Keratinocyte (primary cell): ENCODE measurements around the gene ADISSP. TPM values are rescaled to one million over a fixed set of nuclear protein-coding genes. Genes with fewer than 3 reads are reported as not detected.

ENCODE experiments used
- DNase-seq: peaks from one replicate; pipeline ENCODE4 v3.0.0-alpha.2; 2011; ENCODE audit warnings: low read depth, missing footprints, low spot score
- FAIRE-seq: peaks from 2 replicates; lab custom pipeline; 2011; peaks lifted over from hg19 to GRCh38; lab: Jason Lieb, UNC
- H2AFZ ChIP-seq: 2 replicates; pipeline ENCODE4 v1.6.0; 2012; ENCODE audit warnings: low read length, control low read depth, inconsistent platforms; ENCODE audit not compliant: control insufficient read depth
- H3K27ac ChIP-seq: 2 replicates; pipeline ENCODE4 v1.5.1; 2011; ENCODE audit warnings: low read length; ENCODE audit not compliant: control insufficient read depth, insufficient read depth
- H3K27me3 ChIP-seq: 3 replicates; pipeline ENCODE4 v1.6.0; 2011; ENCODE audit warnings: low read length; ENCODE audit not compliant: control insufficient read depth, insufficient read depth; ENCODE audit errors: extremely low read depth
- H3K36me3 ChIP-seq, 2 experiments: 2 replicates in 1 of 2; 3 replicates in 1 of 2; pipeline ENCODE4 v1.5.1; 2011; ENCODE audit warnings: low read length in 2 of 2, mild to moderate bottlenecking in 1 of 2; ENCODE audit not compliant: control insufficient read depth in 2 of 2, insufficient read depth in 2 of 2; ENCODE audit errors: extremely low read depth in 1 of 2
- H3K4me1 ChIP-seq: 3 replicates; pipeline ENCODE4 v1.5.1; 2011; ENCODE audit warnings: low read length; ENCODE audit not compliant: control insufficient read depth, insufficient read depth; ENCODE audit errors: extremely low read depth
- H3K4me2 ChIP-seq: 3 replicates; pipeline ENCODE4 v1.6.0; 2011; ENCODE audit warnings: low read depth, low read length; ENCODE audit not compliant: control insufficient read depth, insufficient read depth; ENCODE audit errors: extremely low read depth
- H3K4me3 ChIP-seq, 3 experiments: fragments of 200-600 bp in 1 of 3; sonication (generic) in 1 of 3; 2 replicates in 2 of 3; 3 replicates in 1 of 3; pipeline ENCODE4 v1.5.1; 2011 to 2016; ENCODE audit warnings: low read length in 3 of 3, mild to moderate bottlenecking in 3 of 3, control low read depth in 2 of 3, inconsistent platforms in 1 of 3, low read depth in 1 of 3, mixed read lengths in 1 of 3, mixed run types in 1 of 3, moderate library complexity in 1 of 3; ENCODE audit not compliant: control insufficient read depth in 2 of 3, insufficient read depth in 2 of 3; ENCODE audit errors: extremely low read depth in 1 of 3
- H3K79me2 ChIP-seq: 2 replicates; pipeline ENCODE4 v1.6.0; 2012; ENCODE audit warnings: low read length; ENCODE audit not compliant: control insufficient read depth, insufficient read depth
- H3K9ac ChIP-seq: 3 replicates; pipeline ENCODE4 v1.6.0; 2011; ENCODE audit warnings: low read length; ENCODE audit not compliant: control insufficient read depth, insufficient read depth; ENCODE audit errors: extremely low read depth
- H3K9me1 ChIP-seq: 3 replicates; pipeline ENCODE4 v1.6.0; 2011; ENCODE audit warnings: low read length; ENCODE audit not compliant: control insufficient read depth, insufficient read depth; ENCODE audit errors: extremely low read depth
- H3K9me3 ChIP-seq: 2 replicates; pipeline ENCODE4 v1.5.1; 2012; ENCODE audit warnings: low read depth, low read length; ENCODE audit not compliant: control insufficient read depth
- H4K20me1 ChIP-seq: 3 replicates; pipeline ENCODE4 v1.6.0; 2011; ENCODE audit warnings: low read length; ENCODE audit not compliant: control insufficient read depth, insufficient read depth; ENCODE audit errors: extremely low read depth
- CTCF ChIP-seq, 3 experiments: IDR thresholded peaks in 1 of 3; conservative IDR thresholded peaks in 1 of 3; optimal IDR thresholded peaks in 1 of 3; 2 replicates in 2 of 3; 3 replicates in 1 of 3; pipeline versions ENCODE3 to v1.5.1; 2011; ENCODE audit warnings: low read length in 3 of 3, mild to moderate bottlenecking in 3 of 3, moderate library complexity in 2 of 3, control low read depth in 1 of 3, inconsistent platforms in 1 of 3; ENCODE audit not compliant: insufficient read depth in 2 of 3; ENCODE audit errors: extremely low read depth in 1 of 3
- EZH2 ChIP-seq: IDR thresholded peaks from one replicate; pipeline ENCODE4 v1.6.1; 2012; ENCODE audit warnings: inconsistent platforms, mild to moderate bottlenecking, low read length, moderate library complexity
- dilution Hi-C: fragments of 300-500 bp; cut with MboI; formaldehyde crosslinking; loops from one replicate; pipeline ENCODE4 v1.7.0; 2020; ENCODE audit warnings: low sequenced_read_pairs; ENCODE audit not compliant: extremely low pct_ligation_motif_present
- polyA plus RNA-seq, 5 experiments: library from polyadenylated mRNA; depleted of rRNA in 3 of 5; stranded (reverse) in 3 of 5; stranded (forward) in 1 of 5; unstranded in 1 of 5; fragments of >200 nt; gene quantifications; 1 replicate in 1 of 5; 2 replicates in 3 of 5; 3 replicates in 1 of 5; pipeline versions ENCODE4 v1.2.1 to v1.2.3, GENCODE V29; 2011 to 2012; ENCODE audit warnings: missing spikeins in 2 of 5, low read depth in 1 of 5, low replicate concordance in 1 of 5

The ADISSP gene
- polyA plus RNA-seq, 1 donor (not counting 4 experiments of a cell fraction or from before 2014, with no cell fraction given), result 28.2 TPM

- no peak overlapping the region for H3K27ac ChIP-seq
Observed at GRCh38 chr20:3751675-3752385, 15.7 kb downstream of the ADISSP start.

GRCh38 chr20:3751305-3751674 is 16.3 kb downstream of the ADISSP start:
- Histone ChIP-seq H3K9me1 (no peaks in the 10 kb centered on the region), H3K27ac (no peak overlapping the region), H2AFZ (no peak overlapping the region), H3K4me3 (peak overlapping the region in 1 of 3 experiments; percentile 3), H3K4me1 (peaks cover 16% of the 10 kb centered on the region), H3K79me2 (no peaks in the 10 kb centered on the region), H3K36me3 (peaks cover 0 to 4% of the 10 kb centered on the region in 2 experiments), H3K9ac (no peak overlapping the region), H4K20me1 (peaks cover 7% of the 10 kb centered on the region), H3K4me2 (peak overlapping the region; percentile 64), H3K27me3 (peaks cover 45% of the 10 kb centered on the region), H3K9me3 (no peaks in the 10 kb centered on the region)
- dilution Hi-C loops, result no loop called here
- TF ChIP-seq CTCF (optimal IDR thresholded peaks at IDR 0.05 in 1 of 3, IDR thresholded peaks at IDR 0.05 in 1 of 3, conservative IDR thresholded peaks at IDR 0.05 in 1 of 3; ENCODE audit: extremely low read depth in 1 of 3, insufficient read depth in 2 of 3, low read length in 3 of 3), result no peak
- TF ChIP-seq EZH2, result no peak
- FAIRE-seq (no peak), DNase-seq (no peak)

More at GRCh38 chr20:3751675-3752385, 15.7 kb downstream of the ADISSP start:
- no peaks in the 10 kb centered on the region for H3K9me3 ChIP-seq
- H3K4me1 ChIP-seq, result peaks cover 16% of the 10 kb centered on the region
- FAIRE-seq (no peak), DNase-seq (no peak)
- peak overlapping the region; percentile 9 to 42 (median 34) for H3K4me3 ChIP-seq
- dilution Hi-C loops, result no loop called here
- peak overlapping the region; percentile 64 for H3K4me2 ChIP-seq
- H2AFZ ChIP-seq, result no peak overlapping the region
- H3K27me3 ChIP-seq, result peaks cover 42% of the 10 kb centered on the region
- H3K79me2 ChIP-seq, result no peaks in the 10 kb centered on the region
- peaks cover 0 to 4% of the 10 kb centered on the region in 2 experiments for H3K36me3 ChIP-seq
- H4K20me1 ChIP-seq, result peaks cover 7% of the 10 kb centered on the region
- no peaks in the 10 kb centered on the region for H3K9me1 ChIP-seq
- no peak overlapping the region for H3K9ac ChIP-seq
- no peak for TF ChIP-seq EZH2
- no peak for TF ChIP-seq CTCF (optimal IDR thresholded peaks at IDR 0.05 in 1 of 3, IDR thresholded peaks at IDR 0.05 in 1 of 3, conservative IDR thresholded peaks at IDR 0.05 in 1 of 3; ENCODE audit: extremely low read depth in 1 of 3, insufficient read depth in 2 of 3, low read length in 3 of 3)
